ENCODE measurements around the gene ATP10A.

GRCh38 chr15:25682340-25682739 lies 180.8 kb downstream of the ATP10A start:
- TF ChIP-seq, protein P1, sequence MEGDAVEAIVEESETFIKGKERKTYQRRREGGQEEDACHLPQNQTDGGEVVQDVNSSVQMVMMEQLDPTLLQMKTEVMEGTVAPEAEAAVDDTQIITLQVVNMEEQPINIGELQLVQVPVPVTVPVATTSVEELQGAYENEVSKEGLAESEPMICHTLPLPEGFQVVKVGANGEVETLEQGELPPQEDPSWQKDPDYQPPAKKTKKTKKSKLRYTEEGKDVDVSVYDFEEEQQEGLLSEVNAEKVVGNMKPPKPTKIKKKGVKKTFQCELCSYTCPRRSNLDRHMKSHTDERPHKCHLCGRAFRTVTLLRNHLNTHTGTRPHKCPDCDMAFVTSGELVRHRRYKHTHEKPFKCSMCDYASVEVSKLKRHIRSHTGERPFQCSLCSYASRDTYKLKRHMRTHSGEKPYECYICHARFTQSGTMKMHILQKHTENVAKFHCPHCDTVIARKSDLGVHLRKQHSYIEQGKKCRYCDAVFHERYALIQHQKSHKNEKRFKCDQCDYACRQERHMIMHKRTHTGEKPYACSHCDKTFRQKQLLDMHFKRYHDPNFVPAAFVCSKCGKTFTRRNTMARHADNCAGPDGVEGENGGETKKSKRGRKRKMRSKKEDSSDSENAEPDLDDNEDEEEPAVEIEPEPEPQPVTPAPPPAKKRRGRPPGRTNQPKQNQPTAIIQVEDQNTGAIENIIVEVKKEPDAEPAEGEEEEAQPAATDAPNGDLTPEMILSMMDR (IDR thresholded peaks at IDR 0.05), result no peak
- no peak for TF ChIP-seq POLR2A (IDR thresholded peaks at IDR 0.05)

All from heart left ventricle (tissue), 13 donors.